Omental fat pad (tissue), 4 donors: ENCODE results near the gene TPSB2. TPM values are rescaled to one million over a fixed set of nuclear protein-coding genes. Genes with fewer than 3 reads are reported as not detected.

ENCODE experiments used
- ATAC-seq: fragments of 150-250 bp; one replicate; pipeline ENCODE4 v1.9.1; 2016; ENCODE audit warnings: mild to moderate bottlenecking, moderate library complexity; ENCODE audit not compliant: low FRiP score
- DNase-seq: peaks from one replicate; pipeline ENCODE4 v3.0.0-alpha.2; 2019; ENCODE audit warnings: low spot score
- total RNA-seq, 4 donors: library from RNA; depleted of rRNA; stranded (reverse); fragments of >200 nt; gene quantifications; one replicate each; pipeline ENCODE4 v1.1.0, GENCODE V29; 2016
- TF ChIP-seq, protein P1 (sequence below), 3 donors: fragments of 450-650 bp; IDR thresholded peaks; one replicate each; pipeline ENCODE4 v1.5.1; 2016 to 2017; ENCODE audit warnings: antibody characterized with exemption in 3 of 3, mild to moderate bottlenecking in 3 of 3, moderate library complexity in 2 of 3

TPSB2 gene
- total RNA-seq, 4 donors from 2014 or later: 10.1 to 112 (median 42.0) TPM

GRCh38 chr16:1216681-1217400 lies 13.1 kb downstream of the TPSB2 start:
- TF ChIP-seq, protein P1, sequence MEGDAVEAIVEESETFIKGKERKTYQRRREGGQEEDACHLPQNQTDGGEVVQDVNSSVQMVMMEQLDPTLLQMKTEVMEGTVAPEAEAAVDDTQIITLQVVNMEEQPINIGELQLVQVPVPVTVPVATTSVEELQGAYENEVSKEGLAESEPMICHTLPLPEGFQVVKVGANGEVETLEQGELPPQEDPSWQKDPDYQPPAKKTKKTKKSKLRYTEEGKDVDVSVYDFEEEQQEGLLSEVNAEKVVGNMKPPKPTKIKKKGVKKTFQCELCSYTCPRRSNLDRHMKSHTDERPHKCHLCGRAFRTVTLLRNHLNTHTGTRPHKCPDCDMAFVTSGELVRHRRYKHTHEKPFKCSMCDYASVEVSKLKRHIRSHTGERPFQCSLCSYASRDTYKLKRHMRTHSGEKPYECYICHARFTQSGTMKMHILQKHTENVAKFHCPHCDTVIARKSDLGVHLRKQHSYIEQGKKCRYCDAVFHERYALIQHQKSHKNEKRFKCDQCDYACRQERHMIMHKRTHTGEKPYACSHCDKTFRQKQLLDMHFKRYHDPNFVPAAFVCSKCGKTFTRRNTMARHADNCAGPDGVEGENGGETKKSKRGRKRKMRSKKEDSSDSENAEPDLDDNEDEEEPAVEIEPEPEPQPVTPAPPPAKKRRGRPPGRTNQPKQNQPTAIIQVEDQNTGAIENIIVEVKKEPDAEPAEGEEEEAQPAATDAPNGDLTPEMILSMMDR (IDR thresholded peaks at IDR 0.05): no peak
- DNase-seq (no peak), ATAC-seq (no peak)

DNA sequence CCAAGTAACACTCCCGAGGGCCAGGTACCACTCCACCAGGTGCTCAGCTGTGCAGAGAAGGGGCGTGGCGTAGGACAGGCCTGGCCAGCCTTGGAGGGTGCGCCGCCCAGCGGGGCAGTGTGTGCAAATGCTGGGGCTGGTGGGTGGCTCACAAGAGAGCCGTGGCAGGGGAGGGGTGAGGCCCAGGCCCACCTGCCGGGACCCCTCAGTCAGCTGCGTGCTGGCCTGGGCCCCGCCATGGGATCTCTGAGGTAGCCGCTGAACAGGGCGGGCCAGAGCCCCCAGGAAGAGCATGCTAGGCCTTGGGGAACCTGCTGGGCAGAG lies 13.7 kb downstream of the TPSB2 start:
- TF ChIP-seq, protein P1 (IDR thresholded peaks at IDR 0.05): no peak
- DNase-seq: no peak
- ATAC-seq: no peak

GRCh38 chr16:1215574-1216295 lies 14.2 kb downstream of the TPSB2 start:
- TF ChIP-seq, protein P1 (IDR thresholded peaks at IDR 0.05): no peak
- ATAC-seq: no peak
- DNase-seq: no peak

GRCh38 chr16:1214719-1215118 lies 15.3 kb downstream of the TPSB2 start:
- ATAC-seq (no peak), DNase-seq (no peak)
- TF ChIP-seq, protein P1 (IDR thresholded peaks at IDR 0.05): no peak

DNA sequence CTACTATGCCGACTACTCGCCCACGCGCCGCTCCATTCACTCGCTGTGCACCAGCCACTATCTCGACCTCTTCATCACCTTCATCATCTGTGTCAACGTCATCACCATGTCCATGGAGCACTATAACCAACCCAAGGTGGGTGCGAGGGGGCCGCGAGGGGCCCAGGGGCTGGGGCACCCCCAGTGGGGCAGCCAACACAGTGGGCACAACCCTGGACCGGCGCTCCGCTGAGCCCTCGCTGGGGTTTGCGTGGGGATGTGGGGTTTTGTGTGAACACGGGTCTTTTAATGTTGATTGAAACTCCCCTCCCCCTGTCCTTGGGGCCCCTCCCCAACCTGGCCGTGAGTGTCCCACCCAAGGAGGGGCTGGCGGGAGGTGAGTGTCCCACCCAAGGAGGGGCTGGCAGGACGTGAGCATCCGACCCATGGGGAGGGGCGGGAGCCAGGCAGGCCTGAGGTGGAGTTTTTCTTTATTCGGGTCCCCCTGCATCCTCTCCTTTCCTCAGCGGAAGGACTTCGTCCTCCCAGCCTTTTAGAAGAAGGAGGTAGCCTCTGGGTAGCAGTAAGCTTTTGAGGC lies 16.1 kb downstream of the TPSB2 start:
- ATAC-seq: no peak
- TF ChIP-seq, protein P1 (IDR thresholded peaks at IDR 0.05): no peak
- DNase-seq: no peak

GRCh38 chr16:1213231-1213630 lies 16.8 kb downstream of the TPSB2 start:
- ATAC-seq (no peak), DNase-seq (no peak)
- TF ChIP-seq, protein P1 (IDR thresholded peaks at IDR 0.05): no peak
